Daoy (cell line): Measurements from ENCODE around the gene SLC7A11. TPM values are rescaled to one million over a fixed set of nuclear protein-coding genes. Genes with fewer than 3 reads are reported as not detected.

Experiments
- DNase-seq: peaks from one replicate; pipeline ENCODE4 v3.0.0-alpha.2; 2015; ENCODE audit warnings: low read depth
- total RNA-seq: library from RNA; depleted of rRNA; stranded (reverse); fragments of >200 nt; shearing (Covaris generic); gene quantifications from 2 replicates; pipeline ENCODE4 v1.2.3, GENCODE V29; 2014; rRNA removed

SLC7A11 gene
- total RNA-seq = 3.0 and 3.6 TPM in 2 replicates

DNA sequence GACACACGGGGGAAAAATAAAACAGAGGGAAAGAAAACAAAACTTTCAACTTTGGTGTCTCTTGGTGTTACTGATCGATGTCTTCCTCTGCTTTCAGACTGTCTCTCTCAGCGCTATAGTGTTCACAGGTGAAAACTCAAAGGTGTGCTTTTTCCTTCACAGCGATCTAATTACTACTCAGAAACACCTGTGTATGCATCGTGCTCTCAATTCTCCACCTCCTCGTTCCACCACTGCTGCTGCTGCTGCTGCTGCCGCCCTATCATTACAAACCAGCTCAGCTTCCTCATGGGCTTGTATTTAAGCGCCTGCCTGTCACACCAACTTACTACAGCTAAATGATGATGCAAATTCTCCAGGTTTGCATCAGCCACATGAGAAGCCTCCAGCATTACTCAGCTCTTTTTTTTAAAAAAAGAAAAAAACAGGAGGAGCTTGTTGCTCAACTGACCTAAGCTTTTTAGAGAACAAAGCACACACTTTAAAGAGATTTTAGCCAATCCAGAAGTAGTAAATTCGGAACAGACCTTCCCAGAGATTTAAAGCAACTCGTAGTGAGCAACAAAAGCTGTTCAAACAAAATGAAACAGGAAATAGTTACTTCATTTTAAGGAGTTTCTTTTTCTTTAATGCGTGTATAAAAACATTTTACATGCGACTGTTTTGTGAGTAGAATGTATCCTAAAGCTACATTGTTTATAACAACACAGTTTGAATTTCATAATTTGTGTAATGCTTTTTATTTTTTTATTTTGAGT is at the start of gene SLC7A11:
TSS of gene SLC7A11 (minus strand) at position 274 of the 758 bp plus-strand sequence. CDS start 280 bp downstream, outside the sequence.
- DNase-seq = peak; percentile 84

DNA sequence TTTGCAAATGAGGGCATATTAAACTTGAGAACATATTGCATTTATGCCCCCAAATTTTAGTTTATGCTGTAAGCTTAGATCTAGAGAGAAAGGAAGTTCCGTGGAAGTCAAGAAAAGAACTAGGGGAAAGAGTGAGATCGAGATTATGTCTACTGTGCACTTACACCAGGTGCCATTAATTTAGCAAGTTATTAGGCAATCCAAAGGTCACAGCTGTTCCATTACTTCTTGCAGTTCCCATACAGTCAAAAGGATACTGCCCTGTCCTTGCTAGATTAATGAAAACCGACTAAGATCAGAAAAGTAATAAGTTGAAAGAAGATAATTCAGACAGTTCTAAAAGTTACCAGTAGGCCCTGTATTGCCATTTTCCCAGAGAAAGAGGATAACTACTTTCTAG is 49.3 kb upstream of the SLC7A11 start:
- no peak for DNase-seq

DNA sequence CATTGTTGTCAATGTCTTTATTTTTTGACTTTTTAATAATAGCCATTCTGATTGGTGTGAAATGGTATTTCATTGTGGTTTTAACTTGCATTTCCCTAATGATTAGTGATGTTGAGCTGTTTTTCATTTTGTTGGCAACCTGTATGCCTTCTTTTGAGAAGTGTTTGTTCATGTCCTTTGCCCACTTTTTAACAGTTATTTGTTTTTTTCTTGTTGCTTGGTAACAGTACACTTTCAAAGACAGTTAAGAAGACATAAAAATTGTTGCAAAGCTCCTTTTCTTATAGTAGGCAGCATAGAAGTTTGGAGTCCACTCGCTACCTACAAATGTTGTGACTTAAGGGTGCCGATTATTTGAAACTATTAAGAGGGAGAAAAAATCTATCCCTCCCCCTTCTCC is 48.7 kb upstream of the SLC7A11 start:
- DNase-seq = no peak

DNA sequence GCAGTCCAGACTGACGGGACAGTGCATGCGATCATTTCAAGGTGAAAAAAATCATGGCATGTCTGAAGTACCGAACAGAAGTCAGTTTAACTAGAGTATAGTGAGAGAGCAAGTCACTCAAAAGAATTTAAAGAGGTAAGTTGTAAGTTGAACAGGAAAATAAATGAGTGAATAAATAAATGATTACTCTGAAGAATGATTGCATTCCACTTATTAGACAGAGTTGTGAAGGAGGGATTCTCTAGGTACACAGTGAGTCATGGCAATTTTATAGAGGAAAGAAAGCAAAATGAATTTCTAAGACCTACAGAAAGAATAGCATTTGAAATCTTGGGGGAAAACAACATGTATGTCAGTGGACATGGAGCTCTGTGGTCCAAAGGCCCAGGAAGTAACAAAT is 37.1 kb upstream of the SLC7A11 start:
- no peak for DNase-seq

DNA sequence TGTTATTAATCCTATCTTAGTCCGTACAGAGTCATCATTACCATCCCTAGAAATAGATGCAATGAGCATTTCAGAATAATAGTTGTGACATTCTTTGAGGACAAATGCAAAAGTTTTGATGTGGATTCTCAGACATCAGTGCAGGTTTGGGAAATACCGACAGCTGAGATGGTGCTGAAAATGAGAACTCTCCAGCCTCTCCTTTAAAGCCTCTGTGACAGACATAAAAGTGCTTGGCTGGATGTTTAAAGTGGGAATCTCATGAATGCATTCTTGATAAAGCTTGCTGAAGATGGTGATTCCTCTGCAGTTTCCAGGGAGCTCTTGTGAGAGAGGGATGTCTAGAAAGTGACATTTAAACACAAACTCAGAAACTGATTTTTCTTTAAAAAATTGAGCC is 35.0 kb upstream of the SLC7A11 start:
- DNase-seq = no peak

DNA sequence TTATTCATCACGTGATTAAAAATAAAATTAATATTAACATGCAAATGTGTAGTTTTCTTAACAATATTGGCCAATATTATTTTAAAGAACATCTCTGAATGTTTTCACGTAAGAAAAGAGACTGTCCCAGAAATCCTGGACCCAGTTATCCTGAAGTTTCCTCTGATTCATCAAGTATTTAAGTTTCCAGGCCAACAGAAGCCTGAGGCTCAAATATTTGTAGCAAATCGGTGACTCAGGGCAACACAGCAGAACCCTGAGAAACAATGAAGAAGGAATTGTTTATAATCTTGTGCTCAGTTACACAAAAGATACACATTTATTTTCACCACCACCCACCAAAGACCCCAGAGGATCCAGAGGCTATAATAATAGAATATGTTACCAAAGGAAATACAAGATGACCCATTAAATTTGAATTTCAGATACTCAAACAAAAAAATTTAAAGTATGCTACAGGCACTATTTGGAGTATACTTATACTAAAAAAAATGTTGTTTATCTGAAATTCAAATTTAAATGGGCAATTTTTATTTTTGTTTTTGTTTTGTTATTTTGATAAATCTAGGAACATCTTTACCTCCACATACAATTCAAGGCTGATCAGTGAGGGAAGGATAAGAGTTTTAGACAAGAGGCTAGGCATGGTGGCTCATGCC is 33.9 kb upstream of the SLC7A11 start:
- peak; percentile 40 for DNase-seq

DNA sequence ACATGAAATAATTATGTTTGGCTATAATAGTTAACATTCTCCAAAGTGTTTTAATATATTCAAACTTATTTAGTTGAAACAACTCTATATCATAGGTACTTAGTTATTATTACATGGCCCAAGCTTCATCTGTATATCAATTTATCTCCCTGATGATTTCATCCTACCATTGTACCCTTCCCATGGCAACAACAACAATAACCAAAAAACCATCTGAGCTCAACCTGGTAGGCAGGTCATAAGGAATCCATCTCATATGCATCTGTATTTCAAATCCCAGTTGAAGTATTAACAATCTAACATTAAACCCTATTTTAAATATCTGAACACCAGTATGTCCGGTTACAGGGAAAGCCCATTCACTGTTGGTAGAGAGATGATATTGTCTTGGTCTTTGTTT is 33.1 kb upstream of the SLC7A11 start:
- DNase-seq = no peak

DNA sequence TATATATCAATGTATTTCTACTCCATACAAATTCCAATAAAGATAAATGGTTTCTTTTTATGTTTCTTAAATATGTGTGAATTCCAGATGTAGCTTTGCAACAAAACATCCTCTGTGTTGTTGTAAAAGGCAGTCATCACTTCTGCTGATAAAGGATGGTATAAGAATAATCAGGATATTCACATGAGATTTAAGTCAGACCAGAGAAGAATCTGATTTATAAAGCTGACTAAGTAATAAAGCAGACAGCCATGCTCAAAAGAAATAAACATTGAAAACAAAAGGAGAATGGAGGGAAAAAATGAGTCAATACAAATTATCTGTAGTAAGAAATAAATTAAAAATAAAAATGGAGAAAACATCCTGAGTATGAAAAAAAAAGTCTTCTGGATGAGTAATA is 27.0 kb upstream of the SLC7A11 start:
- DNase-seq = no peak

DNA sequence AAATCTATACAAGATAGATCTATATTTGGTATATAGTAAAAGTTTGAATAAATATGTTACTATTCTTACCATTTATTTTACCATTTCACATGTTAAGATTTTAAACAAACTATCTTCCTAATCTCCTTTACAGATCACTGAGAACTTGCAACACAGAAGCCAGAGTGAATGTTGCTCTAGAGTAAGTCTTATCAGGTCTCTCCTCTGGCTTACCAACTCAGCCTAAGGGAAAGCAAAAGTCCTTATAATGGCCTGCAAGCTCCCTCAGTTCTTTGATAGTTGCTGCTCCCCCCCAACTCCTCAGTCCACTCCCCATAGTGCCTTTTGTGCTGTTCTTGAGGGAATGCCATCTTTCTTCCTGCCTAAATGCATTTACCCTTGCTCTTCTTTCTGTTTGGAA is 25.7 kb upstream of the SLC7A11 start:
- no peak for DNase-seq

DNA sequence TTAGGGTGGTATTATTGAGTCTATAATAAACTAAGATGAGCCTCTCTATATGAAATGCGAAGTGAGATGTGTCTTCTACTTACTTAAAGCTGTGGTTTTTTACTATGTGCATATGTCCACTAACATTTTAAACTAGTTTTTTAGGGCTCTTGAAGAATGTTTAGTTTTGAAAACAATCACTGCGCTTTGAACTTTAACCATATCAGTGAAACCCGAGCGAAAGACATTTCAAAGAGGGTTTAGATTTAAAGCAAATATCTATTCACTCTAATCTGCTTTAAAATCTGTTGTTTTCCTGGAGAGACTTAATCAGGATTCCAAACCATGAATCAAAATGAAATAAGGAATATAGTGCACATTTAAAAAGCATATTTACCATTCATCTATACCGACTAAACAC is 24.8 kb upstream of the SLC7A11 start:
- DNase-seq = no peak

DNA sequence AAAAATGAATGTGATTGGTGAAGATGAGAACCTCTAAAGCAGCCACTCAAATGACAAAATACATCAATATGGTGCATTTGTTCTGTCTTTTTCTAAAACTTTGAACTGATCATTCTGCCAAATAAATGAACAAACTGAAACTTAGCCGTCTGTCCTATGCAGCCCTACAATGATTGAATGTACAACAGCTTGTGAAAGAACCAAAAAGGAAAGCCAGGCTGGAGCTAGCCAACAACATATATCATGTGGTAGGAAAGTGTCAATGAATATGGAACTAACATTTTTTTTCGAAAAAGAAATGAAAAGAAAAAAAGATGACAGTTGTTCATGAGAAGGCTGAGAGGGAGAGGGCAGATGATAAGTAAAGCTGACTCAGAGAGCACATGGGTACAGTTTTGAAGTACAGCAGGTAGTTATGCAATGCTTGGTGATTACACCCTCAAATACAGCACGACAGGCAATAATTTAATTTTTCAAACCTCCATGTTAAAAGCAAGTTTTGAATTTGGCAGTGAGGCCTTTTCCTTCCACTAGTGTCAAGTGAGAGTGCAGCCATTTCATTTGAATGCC is 21.2 kb upstream of the SLC7A11 start:
- DNase-seq = no peak

DNA sequence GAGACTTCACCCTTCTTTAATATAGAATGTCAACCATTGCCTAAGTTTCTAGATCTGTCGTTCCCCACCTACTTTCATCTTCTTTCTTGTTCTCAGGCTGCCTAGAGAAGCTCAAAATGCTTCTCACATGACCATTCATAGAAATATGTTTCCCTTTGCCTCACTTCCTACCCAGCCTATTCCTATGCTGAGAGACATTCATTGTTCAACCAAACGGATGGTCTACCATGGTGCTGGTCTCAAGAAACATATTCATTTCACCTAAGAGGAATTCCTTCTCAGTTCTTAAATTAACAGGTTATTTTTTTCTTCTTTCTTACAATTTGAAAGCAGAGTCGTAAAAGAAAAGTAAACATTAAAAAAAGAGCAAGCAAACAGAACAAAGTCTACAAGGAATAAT is 20.3 kb upstream of the SLC7A11 start:
- no peak for DNase-seq

DNA sequence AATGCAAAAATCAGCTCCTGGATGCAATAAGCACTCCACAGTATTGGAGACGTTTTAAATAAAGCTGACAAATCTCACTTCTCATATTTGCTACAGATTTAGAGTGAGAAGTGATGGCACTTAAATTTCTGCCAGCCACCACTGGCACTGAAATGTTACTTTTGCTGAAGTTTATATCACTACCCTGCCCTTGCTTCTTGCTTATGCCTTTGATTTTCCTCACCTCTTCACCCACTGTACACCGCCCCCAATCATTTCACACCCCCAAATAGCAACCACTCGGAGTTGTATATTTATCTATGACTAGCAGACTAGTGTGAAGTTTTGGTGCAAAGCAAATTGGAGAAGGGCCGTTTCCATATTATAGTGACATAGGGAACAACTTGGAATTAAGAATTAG is 19.9 kb upstream of the SLC7A11 start:
- DNase-seq = no peak

DNA sequence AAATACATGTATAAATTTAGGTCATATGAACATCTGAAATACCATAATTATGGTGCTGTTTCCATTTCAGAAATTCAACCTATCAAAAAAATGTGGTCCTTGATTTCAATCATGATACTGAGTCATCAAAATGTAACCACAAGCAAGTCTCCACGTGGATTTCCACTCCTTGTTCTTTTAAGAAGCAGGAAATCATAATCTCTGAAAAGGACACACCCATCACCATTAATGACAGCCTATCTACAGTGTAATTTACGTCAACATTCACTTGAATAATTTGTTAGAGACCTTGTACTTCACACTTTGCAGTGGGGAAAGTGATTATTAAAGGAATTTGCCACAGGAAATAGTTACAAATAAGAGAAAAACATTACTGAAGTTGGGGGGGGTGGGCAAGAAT is 17.7 kb upstream of the SLC7A11 start:
- peak; percentile 13 for DNase-seq

DNA sequence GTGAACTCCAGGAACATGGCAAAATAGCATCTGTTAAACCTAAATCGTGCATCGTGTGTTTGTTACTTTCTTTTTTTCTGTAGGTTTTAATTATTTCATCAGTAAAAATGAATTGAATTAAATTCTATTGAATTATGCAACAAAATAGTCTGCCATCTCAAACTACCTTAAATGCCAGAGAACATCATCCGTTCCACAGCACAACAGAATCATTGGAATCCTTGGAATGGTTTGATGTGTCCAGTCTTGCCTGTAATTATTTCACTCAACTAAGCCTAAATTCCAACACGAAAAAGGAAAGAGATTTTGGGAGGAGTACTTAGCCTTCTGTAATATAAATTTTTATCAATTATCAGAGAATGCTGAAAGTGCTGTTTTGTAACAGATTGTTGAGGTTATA is 17.1 kb upstream of the SLC7A11 start:
- DNase-seq = no peak

DNA sequence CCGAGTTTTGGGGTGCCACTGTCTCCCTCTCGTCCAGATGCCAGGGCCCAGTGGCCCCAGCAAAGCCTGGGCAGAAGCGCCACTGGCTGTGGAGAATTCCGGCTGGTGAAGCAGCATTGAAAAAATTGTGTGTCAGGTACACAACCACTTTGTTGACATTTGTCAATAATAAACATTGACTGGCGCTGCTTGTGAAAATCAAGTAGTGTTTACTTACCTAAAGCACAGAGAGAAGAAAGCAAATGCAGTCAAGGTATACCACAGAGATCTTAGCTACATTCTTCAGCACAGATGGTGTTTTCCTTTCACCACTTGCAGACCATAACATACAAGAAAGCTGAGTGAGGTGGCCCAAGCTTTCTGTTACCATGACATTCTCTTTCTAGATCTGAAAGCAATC is 14.5 kb upstream of the SLC7A11 start:
- DNase-seq = no peak

DNA sequence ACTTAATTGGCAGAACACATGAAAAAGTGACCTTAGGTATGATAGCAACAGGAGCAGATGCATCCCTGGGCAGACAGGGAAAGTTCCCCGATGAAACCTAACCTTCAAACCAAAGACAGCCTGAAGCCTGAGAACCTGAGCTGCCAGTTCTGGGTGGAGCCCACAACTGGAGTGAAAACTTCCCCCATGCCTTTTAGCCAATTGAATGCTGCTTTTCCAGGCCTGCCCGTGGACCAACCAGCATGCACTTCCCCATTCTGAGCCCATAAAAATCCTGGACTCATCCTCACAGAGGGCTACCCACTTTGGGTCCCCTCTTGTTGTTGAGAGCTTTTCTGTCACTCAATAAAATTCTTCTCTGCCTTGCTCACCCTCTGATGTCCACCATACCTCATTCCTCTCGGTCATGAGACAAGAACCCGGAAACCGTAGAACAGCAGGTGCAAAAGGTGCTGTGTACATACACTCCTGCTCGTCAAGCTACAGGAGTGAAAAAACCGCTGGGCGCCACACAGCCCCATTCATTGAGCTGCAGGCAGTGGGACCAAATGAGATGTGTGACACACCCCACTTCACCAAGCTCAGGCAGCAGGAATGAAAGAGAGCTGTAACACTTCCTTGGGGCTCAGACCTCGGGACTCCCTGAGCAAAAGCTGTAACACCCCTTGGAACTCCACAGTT is 13.9 kb upstream of the SLC7A11 start:
- no peak for DNase-seq

DNA sequence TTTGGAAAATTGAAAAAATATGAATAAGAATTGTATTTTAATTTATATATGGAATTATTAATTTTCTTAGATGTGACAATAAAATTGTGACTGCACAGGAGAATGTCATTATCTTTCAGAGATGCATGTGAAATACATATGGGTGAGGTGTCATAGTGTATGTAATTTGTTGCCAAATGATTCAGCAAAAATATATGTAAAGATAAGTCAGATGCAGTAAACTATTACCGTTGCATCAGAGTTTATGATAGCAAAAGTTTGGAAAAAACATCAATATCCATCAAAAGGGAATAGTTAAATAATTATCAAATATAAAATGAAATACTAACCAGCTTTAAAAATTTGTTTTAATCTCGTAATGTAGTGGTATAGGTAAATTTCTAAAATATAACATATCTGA is 10.4 kb upstream of the SLC7A11 start:
- DNase-seq = no peak

DNA sequence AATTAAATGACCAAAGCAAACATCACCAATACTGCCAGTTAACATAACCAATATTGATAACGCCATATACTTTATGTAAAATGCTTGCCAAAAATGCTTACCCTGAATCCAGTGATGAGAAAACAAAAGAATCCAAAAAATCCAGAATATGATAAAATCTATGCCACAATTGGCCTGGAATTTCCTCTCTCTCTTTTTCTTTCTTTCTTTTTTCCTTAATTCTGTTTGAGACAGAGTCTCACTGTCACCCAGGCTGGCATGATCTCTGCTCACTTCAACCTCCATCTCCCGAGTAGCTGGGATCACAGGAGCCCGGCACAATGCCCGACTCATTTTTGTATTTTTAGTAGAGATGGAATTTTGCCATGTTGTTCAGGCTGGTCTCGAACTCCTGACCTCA is 9.8 kb upstream of the SLC7A11 start:
- DNase-seq = no peak

DNA sequence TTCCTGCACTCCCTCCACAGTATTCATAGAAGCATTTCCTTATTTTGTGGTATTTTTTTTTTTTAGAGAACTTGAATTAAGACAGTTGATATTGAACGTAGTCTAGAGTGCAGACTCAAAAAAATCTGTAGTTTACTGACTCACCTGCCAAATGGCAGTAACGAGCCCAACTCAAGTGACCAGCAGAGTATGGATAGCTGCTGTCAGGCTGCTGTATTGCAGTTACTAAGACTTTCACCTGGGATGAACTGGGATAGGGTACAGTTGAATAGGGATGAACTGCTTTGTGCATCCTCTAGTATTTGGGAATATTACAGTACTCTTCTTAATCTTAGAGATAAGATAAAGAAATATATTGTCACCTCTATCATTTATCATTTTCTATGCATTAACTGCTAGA is 7.0 kb upstream of the SLC7A11 start:
- no peak for DNase-seq

DNA sequence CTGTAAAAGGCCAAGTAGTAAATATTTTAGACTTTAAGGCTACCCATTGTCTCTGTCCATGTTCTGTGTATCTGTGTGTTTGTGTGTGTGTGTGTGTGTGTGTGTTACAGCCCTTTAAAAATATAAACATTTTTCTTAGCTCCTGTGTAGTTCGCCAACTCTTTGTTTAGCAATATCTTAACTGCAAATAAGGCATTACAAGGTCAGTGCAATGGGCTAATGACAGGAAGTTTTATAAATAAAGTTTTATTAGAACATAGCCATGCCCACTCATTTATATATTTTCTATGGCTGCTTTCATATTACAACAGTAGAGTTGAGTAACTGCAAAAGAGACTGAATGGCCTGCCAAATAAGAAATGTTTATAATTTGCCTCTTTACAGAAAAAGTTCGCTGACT is 5.9 kb upstream of the SLC7A11 start:
- no peak for DNase-seq

DNA sequence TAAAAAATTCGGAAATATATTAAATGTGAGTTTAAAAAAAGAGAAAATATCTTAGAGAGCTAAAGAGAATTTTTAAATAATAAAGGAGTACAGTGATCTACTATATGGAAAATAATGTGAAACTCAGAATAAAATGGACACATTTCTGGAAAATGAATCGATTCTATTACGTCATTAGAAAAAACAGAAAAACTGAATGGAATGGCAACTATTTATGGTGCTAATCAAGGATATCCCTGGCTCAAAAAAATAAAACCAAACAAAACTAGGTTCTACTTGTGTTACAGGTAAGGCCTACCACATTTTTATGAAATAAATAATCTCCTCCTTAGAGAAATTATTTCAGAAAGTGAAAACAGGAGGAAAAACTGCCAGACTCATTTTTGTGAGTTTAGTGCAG is 5.5 kb upstream of the SLC7A11 start:
- DNase-seq = no peak

DNA sequence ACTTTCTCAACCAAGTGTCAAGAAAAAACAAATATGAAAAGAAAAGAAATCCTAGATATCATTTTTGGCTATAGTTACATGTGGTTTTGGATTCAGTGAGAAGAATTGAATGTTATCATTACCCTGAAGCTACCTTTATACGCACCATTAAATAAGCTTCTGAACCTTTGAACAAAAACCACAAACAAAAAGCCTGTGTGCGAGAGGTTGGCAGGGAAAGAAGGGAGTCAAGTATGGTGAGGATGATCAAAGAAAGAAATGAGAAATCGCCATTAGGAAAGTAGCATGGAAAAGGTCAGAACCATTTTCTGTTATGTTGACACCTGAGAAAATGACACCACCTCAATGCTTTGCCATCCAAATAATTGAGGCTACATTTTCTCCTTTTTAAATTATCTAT is 1.2 kb upstream of the SLC7A11 start:
- DNase-seq = peak; percentile 28
